ENCODE measurements around the gene PCBD2.
"Not testable (repeated sequence)": the region's sequence is repeated elsewhere in the genome, so short reads cannot be mapped to it uniquely, and the experiment has no call there.

Gene PCBD2

DNA sequence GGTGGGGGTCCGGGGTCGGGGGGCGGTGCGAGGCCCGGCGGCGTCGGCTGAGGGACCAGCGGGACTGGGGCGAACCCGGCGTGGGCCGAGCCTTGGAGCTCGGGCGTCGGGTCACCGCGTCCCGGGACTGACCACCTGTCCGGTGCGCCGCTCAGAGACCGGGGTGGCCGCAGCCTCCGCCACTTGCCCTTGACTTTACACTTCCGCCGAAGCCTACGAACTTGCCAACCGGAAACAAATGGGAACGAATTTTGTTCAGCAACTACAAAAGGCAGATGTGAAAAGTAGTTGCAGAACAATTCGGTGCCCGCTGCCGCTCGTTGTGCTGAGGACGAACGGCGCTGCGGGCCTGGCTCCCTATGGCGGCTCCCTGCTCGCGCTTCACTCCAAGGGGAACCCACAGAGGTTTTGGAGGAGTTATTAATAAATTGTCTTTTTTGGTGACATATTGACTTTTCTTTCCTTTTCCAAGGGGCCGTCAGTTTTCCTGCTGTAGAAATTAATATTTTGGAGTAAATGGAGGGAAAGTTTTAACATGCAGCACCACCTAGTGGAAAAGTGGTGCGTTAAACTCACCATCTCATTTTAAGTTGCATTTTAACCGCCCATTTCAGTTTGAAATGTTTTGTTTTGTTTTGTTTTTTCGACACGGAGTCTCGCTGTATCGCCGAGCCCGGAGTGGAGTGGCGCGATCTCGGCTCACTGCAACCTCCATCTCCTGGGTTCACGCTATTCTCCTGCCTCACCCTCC, 490 bp downstream of the PCBD2 start:
- peak; percentile 46 to 48 for DNase-seq (ENCODE audit: low read depth in 2 of 2)

- DNase-seq (ENCODE audit: low read depth in 2 of 2) = no peak
These were observed 1.9 kb downstream of the PCBD2 start for GRCh38 chr5:134906811-134907210.

DNA sequence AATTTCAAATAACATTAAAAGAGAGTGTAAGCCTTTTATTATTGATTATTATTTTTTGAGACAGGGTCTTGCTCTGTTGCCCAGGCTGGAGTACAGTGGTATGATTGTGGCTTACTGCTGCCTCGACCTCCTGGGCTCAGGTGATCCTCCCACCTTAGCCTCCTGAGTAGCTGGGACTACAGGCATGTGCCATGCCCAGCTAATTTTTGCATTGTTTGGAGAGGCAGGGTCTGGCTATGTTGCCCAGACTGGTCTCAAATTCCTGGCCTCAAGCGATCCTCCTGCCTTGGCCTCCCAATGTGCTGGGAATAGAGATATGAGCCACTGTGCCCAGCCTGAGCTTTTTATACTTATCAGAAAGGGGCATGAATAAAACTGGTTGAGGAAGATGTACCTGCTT, 5.8 kb downstream of the PCBD2 start:
- not testable (repeated sequence) for DNase-seq (ENCODE audit: low read depth in 2 of 2)

DNA sequence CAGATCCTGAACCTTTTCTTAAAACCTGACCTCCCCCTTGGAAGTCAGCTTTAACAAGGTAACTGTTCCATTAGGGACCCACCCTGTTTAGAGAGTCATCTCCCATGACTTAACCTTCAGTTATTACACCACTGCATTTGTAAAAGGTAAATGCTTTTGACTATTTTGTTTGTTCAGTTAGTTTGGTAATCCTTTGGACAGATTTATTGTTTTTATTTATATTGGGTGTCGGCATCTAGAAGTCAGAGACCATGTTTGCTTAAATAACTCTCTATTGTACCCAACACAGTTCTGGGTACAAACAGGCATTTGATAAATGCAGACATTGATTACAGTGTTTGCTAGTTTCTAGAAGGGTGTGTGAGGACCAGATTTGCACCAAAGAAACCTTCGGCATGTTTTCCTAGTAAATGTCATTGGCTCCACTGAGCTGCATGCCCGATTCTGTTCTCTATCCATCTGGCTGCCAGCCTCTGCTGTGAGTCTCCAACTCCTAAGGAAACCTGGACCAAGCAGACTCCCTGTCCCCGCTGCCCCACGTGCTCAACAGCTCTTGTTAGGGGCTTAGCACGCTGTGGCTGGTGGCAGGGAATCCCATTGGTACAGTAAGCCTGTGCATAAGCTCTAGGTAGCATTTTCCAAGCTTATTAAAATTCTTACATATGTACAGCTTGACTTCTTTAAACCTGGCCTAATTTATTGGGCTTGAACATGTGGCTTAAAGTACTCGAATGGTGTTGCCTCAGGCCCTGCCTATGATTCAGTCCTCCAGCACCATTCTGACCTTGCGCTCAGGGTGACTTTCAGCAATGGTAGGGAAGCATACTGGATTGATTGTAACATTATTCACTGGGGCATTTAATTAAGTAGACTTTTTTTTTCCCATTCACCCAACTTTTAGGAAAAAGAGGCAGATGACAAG, 6.6 kb downstream of the PCBD2 start:
- no peak for DNase-seq (ENCODE audit: low read depth in 2 of 2)

GRCh38 chr5:134913254-134913653, 8.3 kb downstream of the PCBD2 start:
- no peak for DNase-seq (ENCODE audit: low read depth in 2 of 2)

- no peak for DNase-seq (ENCODE audit: low read depth in 2 of 2)
These were observed 8.9 kb downstream of the PCBD2 start for GRCh38 chr5:134913795-134914194.

DNA sequence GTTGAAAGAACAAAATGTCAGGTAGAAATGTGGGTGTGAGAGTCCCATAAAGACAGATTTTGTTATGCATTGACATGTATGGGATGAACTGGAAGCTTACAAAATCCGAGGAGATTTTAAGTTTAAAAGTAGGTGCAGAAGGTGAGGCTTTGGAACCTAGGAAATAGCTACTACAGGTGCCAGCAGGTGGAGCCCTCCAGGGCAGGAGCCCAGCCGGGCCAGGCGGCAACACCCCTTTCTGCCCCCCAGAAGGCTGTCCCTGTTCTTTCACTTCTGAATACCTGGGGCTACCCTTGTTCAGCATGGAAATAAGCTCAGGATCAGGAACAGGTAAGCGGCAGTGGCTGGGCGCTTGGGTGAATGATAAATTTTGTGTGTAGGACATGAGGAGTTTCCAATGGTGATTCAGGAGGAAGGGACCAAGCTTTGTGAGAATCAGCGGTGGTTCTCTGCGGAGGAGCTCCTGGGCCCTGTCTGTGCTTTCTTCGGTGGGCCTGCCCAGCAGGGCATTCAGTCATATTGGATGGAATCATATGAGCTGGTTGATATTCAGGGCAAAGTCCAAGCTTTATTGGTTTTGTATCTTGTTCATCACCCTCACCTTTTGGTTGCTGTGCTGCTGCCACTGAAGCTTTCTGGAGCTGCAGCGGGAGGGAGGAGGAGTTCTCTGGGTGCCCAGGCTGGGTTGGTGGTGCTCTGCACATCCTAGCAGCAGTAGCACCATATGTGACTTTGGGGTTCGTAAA, 12.3 kb downstream of the PCBD2 start:
- DNase-seq (ENCODE audit: low read depth in 2 of 2) = no peak

- no peak for DNase-seq (ENCODE audit: low read depth in 2 of 2)
These were observed 13.9 kb downstream of the PCBD2 start for GRCh38 chr5:134918861-134919260.

- DNase-seq (ENCODE audit: low read depth in 2 of 2) = no peak
These were observed 16.1 kb downstream of the PCBD2 start for GRCh38 chr5:134920848-134921575.

GRCh38 chr5:134932508-134932907, 27.6 kb downstream of the PCBD2 start:
- DNase-seq (ENCODE audit: low read depth in 2 of 2) = no peak

DNA sequence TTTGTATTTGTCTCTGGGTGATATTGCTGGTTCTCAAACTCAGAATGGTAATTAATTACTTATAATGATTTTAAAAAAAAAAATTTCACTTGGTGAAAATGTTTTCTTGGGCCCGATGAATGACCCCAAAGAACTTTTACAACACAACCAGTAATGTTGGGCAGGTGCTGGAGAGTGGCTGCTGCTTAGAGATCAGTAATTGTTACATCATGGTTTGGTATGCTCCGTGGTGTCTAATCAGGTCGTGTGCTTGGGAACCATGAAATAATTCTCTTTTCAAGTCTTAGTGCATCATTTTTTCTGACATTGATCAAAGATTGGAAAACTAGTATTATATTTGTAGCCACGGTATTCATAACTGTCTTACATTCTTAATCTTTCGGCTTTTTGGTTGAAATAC, 29.3 kb downstream of the PCBD2 start:
- no peak for DNase-seq (ENCODE audit: low read depth in 2 of 2)

DNA sequence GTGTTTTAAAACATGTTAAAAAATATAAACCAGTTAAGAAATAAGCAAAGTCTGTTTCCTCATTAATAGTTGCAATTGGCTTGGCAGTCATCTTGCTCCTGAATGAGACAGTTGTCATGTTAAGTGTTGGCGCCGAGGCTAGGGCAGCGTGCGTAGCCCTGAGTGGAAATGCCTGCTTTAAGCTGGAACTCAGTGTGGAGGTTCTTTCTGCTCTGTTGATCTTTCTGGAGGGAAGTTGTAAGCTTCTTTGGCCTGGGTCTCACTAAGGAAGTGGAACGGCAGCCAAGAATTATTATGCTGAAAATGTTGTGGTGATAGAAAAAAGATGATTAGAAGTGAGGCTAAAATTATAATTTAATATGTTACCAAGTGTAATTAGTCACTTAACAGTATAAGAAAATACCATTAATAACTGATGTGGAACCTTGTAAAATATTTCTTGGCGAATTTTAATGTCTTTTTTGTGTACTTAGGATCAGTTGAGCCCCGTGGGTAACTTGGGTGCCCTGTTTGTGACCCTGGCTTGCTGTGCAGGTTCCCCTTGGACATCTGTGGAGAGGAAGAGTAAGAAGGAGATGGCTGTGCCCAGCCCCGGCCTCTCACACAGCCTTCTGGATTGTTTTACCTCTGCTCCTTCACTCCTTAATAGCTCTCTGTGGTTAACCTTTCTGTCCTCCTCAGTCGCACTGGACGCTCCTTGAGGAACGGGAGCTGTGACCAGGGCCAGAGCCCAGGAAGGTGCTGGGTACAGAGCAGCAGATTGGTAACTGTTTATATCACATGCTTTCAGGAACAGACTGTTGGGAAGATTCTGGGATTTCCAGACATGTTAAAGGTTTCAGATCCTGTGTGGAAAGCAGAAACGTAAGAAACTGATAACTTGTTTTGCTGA, 31.0 kb downstream of the PCBD2 start:
- no peak for DNase-seq (ENCODE audit: low read depth in 2 of 2)

- no peak for DNase-seq (ENCODE audit: low read depth in 2 of 2)
These were observed 32.6 kb downstream of the PCBD2 start for GRCh38 chr5:134937526-134937925.

DNA sequence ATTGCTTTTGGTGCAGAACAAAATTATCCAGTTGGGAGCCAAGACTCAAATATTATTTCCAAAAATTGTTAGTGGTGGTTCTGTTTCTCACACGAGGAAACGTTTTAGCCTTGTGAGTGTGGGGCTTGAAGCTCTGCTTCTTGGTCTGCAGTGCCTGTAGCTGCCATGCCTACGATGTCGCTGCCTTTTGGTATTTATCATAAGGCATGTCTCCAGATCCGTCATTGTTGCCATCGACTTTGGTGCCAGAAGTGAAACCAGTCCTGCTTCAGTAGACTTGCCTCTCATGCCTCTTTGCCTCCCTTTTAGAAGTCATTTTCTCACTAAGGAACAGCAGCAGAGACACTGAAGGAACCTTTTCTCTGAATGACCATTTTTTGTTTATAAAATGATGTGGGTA, 33.1 kb downstream of the PCBD2 start:
- no peak for DNase-seq (ENCODE audit: low read depth in 2 of 2)

DNA sequence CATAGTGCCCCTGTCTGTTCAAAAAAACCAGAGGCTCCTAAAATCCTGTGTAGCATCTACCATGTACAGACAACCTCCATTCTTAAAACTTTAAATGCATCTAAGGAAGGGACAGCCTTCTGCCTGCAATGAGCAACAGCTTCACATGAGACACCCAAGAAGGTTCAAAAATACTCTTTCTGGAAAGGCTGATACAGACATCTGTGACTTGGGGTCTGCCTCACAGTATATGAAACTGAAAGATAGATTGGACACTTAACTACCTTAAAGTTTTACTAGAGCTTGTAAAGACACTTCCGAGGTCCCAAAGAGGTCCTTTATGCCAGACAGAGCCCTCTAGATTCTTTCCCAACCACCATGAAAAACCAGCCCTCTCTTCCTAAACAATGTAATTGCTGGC, 34.6 kb downstream of the PCBD2 start:
- DNase-seq (ENCODE audit: low read depth in 2 of 2) = no peak

DNA sequence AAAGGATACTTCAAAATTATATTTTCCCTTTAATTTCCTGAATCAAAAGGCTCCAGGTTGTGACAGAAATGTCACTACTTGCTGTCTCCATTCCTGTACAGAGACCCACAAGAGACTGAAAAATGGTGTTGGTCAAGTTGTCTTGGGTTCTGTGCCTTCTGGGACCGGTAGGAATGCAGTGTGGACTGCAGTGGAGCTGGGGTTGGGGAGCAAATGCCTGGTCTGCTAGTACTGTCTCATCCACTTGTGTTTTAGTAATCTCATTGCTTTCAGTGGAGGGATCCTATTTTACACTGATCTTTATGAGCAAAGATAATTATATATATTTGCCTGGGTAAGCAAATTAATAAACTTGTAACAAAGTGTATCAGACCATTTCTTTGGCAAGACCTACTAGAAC, 38.6 kb downstream of the PCBD2 start:
- no peak for DNase-seq (ENCODE audit: low read depth in 2 of 2)

DNA sequence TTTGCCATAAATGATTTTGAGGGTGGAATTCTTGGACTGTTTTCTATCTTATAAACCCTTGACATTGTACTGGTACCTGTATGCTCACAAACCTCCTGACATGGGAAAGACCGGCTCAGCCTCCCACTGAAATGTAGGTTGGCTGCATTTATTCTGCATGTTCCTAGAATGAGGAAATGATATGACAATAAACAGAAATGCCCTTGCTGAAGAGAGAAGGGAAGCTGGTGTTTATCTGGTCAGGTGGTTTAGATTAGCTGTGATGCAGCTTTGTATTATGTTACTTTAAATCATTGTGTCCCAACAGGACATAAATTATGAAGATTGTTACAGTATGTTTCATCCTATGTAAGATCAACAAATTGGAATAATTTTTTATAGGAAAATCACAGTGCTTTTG, 39.7 kb downstream of the PCBD2 start:
- DNase-seq (ENCODE audit: low read depth in 2 of 2) = no peak

GRCh38 chr5:134945041-134945440, 40.1 kb downstream of the PCBD2 start:
- DNase-seq (ENCODE audit: low read depth in 2 of 2) = no peak

GRCh38 chr5:134948911-134949310, 44.0 kb downstream of the PCBD2 start:
- DNase-seq (ENCODE audit: low read depth in 2 of 2) = no peak

GRCh38 chr5:134949316-134949715, 44.4 kb downstream of the PCBD2 start:
- no peak for DNase-seq (ENCODE audit: low read depth in 2 of 2)
